A204.1 (cell line): ENCODE data around the gene TSHZ3.

Experiments used
- FAIRE-seq: peaks from 2 replicates; lab custom pipeline; 2012; peaks lifted over from hg19 to GRCh38; lab: Jason Lieb, UNC

TSHZ3 gene, protein sequence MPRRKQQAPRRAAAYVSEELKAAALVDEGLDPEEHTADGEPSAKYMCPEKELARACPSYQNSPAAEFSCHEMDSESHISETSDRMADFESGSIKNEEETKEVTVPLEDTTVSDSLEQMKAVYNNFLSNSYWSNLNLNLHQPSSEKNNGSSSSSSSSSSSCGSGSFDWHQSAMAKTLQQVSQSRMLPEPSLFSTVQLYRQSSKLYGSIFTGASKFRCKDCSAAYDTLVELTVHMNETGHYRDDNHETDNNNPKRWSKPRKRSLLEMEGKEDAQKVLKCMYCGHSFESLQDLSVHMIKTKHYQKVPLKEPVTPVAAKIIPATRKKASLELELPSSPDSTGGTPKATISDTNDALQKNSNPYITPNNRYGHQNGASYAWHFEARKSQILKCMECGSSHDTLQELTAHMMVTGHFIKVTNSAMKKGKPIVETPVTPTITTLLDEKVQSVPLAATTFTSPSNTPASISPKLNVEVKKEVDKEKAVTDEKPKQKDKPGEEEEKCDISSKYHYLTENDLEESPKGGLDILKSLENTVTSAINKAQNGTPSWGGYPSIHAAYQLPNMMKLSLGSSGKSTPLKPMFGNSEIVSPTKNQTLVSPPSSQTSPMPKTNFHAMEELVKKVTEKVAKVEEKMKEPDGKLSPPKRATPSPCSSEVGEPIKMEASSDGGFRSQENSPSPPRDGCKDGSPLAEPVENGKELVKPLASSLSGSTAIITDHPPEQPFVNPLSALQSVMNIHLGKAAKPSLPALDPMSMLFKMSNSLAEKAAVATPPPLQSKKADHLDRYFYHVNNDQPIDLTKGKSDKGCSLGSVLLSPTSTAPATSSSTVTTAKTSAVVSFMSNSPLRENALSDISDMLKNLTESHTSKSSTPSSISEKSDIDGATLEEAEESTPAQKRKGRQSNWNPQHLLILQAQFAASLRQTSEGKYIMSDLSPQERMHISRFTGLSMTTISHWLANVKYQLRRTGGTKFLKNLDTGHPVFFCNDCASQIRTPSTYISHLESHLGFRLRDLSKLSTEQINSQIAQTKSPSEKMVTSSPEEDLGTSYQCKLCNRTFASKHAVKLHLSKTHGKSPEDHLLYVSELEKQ

DNA sequence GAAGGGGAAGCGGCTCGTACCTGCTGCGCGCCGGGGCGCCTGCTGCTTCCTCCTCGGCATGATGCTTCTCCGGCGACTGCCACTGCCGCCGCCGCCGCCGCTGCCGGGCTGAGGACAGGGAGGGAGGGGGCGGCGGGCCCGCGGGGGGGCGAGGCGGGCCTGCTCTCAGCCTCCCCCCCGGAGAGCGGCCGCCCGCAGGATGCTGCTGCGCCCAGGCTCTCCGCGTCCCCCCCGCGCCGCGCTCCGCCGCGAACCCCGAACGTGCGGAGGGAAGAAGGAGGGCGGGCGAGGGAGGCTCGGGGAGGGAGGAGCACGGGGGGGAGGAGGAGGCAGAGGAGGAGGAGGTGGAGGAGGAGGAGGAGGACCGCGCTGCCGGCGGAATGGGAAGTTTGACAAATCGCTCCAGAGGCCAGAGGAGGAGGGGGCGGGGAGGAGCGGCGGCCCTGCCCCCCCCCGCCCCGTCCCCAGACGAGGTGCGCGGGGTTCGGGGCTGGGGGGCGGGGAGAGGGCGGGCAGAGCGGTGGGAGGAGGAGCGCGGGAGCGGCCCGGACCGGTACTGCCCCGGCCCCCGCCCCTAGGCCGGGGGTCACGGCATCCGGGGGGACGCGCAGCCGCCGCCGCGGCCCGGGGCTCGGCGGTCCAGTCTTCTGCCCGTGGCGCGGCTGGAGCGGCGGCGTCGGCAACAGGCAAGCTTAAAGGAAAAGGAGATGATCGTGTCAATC is at the start of gene TSHZ3:
Gene TSHZ3 (minus strand): TSS at position 277 of the 722 bp plus-strand sequence. CDS start 217 bp downstream, at position 60.
- no peak for FAIRE-seq

DNA sequence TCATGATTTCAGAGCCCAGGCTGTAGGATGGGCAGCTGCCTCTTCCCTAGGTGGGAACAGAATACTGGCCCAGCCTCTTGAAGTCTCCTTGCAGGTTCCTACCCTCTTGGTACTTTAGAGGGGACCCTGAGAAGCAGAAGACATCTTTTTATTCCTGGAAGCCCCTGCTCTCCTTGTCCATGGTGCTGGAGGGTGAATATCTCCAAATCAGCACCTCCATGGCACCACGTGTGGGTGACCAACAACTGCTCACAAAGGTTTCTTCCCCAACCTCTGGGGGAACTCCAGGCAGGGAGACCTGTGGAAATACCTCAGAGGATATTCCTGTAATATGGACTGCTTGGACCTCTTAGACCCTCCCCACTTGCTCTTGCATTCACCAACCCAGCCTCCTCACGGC is 48.1 kb upstream of the TSHZ3 start:
- FAIRE-seq, result no peak

DNA sequence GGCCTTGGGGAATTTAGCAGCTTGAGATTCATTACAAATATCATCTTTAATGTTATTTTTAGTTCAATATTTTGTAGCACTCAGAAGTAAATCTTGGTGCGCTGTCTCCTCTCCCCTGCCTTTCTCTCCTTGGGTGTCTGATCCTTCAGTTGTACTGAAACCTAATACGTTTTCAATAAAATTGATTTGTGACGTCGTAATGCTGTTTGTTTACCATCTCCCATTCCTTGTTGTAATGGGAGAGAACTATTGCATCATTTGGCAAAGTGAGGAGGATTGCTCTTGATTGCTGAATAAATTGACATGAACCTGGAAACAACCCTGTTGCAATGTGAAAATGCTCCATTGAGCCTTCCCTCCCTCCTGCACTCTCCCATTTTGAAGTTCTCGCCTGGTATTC is 43.2 kb upstream of the TSHZ3 start:
- no peak for FAIRE-seq

DNA sequence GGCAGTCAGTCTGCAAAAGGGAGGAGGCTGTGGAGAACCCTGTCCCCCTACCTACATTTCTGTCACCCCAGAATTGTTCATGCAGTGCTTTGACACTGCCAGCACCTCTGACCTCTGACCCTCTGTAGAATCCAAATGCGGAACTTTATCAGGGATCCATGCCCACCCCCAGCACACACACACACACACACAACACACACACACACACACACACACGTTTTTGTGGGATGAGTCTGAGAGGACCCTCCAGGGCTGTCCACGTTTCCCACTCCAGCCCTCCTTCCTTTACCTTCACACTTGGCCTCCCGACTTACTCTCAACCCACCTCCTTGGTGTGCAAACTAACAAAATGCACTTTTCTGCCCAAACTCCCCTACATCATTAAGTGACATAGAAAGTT is 42.3 kb upstream of the TSHZ3 start:
- FAIRE-seq, result no peak

DNA sequence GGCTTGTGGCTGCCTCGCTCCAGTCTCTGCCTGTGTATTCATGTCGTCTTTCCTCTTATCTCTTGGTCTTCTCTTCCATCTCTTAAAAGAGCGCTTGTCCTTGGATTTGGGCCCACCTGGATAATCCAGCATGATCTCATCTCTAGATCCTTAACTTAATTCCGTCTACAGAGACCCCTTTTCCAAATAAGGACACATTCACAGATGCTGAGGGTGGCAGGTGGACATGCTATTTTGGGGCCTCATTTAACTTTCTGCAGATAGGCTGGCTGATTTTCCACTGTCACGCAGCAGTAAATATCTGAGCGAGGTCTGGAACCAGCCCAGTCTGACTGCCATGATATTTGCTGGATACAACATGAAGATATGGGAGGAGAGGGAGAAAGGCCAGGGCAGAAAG is 41.5 kb upstream of the TSHZ3 start:
- FAIRE-seq, result no peak

DNA sequence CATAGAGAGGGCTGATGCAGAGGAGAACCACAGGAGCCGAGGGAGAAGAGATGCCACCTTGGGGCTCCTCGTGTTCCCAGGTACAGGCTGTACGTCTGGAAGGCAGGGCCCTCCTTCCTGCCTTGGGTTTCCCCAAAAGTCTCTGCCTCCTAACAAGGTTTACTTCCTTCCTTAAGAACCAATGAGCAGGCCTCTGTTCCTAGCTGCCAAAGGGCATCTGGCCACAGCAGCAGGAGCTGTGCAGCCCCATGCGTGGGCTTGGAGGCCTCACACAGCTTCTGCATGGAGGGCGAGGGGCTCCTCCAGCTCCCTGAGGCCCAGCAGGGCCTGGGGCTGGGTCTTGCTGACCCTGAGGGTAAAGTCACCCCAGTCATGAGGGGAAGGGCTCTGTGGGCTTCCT is 40.6 kb upstream of the TSHZ3 start:
- FAIRE-seq, result no peak

DNA sequence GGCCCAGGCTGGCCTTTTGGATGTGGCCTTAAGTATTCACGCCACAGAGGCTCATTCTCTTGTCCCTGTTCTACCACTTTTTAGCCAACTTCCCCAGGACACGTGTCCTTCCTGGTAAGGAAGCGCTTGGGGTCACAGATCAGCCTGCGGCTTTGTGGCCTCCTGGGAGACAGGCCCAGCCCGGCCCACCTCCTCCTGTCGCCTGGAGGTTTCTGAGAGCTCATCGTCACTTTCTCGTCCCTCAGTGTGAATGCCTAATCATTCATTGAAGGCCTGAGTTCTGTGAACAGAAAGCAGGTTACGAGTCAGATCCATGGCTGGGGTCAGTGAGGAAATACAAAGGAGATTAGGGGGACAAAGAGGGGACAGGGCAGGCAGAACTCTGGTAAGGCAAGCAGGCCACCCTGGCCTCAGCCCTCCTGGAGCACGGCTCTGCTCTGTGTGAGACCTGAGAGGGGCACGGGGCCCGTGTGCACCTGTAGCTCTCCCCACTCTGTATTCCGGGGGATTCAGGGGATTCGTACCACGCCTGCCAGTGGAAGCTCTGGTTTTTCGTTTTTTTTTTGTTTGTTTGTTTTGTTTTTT is 38.6 kb upstream of the TSHZ3 start:
- FAIRE-seq, result no peak

DNA sequence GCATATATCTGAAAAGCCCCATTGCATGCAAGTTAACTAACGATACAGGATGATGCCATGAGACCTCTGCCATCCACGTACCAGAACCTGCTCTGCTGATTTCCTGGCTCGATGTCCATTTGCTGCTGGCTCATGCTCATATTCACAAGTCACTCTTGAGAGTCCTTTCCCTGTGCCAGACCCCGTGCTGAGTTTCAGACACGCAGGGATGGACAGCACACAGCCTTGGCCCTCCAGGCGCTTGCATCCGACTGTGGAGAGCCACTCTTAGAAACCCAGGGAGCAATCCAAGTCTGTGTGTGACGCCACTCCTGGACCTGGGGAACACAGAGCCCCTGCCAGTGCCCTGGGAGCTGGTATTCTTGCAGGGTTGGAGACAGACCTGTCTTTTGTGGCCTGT is 37.6 kb upstream of the TSHZ3 start:
- no peak for FAIRE-seq

DNA sequence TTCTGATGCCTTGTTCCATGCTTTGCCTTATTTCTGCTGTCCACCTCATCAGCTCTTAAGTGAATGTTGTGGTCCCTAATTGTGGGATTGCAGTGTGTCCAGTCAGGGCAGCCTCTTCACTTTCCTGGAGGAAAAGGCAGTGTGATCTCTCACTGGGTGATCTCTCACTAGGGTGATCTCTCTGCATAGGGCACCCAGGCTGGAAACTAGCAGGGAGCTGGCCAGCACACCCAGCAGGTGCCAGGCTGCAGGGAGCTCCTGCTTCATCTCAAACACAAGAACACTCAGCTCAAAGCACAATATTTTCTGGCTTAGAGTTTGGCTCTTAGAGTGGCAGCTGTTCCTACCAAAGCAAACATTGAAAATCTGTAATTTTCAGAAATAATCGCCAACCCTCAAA is 36.5 kb upstream of the TSHZ3 start:
- no peak for FAIRE-seq

DNA sequence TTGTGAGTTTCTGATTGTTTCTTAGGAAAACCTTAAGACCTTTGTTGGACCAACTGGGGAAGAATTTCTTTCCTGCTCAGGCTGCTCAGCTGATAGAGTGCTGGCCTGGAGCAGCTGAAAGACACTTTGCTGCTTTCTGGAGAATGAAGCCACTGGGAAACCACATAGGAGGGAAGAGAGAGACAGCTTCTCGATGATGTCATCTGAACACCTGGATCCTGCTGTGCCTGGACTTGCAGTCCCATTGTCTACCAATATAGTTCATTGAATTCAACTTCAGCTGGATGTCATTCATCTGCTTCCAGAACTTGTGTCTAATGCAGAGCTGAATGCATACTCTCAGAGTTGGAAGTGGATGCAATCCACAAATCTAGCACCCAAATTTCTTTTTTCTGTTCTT is 34.3 kb upstream of the TSHZ3 start:
- FAIRE-seq, result no peak

DNA sequence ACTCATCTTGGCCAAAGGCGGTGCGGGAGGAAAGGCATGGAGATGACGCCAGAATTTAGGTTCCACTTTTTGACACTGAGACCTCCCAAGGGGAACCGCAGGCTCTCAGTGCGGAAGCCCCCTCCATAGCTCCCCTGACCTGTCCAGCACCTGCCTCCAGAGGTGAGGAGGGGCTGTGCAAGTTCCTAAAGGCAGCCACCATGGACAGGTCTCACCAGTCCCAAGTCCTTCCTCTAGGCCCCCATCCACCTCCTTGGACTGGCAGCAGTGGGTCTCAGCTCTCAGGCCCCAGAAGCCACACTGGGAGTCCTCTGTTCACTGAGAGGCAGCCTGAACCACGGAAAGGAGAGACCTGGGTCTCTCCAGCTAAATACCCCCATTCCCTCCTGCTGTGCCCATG is 31.6 kb upstream of the TSHZ3 start:
- no peak for FAIRE-seq

DNA sequence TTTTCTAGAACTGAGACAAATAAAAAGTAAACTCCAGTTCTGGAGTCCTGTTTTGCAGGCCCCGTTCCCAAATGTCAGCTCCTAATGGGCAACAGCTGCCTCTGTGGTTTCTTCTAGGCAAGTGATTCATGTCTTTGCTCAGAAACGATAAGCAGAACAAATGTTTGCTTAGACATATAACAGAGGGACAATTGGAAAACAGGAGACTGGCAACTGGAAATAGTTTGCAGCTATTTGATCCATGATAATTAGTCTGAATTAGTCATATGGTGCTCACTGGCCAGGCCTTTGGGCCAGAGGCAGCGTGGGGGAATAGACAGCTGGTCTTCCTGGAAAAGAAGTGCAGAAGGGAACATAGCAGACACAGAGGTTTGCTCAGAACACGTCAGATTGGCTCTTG is 29.2 kb upstream of the TSHZ3 start:
- FAIRE-seq, result no peak

DNA sequence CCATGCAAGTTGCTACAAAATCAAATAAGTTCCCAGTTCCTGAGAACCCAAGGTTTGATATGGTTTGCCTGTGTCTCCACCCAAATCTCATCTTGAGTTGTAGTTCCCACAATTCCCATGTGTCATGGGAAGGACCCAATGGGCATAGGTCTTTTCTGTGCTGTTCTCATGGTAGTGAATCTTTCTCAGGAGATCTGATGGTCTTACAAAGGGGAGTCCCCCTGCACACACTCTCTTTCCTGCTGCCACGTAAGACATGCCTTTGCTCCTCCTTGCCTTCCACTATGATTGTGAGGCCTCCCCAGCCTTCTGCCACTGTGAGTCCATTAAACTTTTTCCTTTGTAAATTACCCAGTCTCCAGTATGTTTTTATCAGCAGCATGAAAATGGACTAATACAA is 28.5 kb upstream of the TSHZ3 start:
- no peak for FAIRE-seq

DNA sequence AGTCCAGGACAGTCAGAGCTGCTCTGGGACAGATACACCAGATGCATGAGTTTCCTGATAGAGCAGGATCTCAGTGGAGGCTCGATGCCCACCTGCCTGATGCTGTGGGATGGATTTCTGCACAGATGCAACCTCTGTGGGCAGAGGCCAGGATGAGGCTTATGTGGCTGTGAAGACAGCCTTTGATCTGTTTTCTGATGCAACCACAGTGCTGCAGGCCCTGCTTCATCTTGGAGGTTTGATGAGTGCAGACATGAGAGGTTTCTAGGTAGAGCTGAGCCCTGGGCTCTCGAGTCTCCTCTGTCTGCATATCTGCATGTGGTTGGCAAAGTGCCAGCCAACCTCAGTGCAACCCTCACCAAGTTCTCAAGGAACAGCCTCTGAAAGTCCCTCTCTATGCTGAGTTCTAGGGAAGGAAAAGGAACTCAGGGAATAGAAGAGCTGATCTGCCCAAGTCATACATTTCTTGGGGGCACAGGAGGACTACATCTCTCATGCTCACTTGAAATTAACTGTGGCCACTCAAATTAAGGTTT is 23.1 kb upstream of the TSHZ3 start:
- FAIRE-seq, result no peak

DNA sequence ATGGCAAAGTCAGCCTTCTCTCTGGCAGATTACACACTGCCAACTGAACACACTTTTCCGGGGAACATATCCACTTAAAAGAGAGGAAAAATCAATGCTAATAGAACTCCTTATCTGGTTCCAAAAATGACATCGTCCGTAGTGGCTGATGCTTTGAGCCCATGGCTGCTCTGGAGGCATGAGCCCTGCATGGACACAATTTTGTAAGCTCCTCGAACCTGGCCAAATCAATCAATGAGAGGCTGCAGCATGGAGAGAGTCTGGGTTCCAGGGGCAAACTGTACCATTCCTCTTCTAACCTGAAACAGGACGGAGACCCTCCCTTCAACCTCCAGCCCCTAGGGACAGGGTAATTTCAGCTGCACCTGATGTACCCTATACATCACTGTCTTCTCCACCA is 21.0 kb upstream of the TSHZ3 start:
- FAIRE-seq, result no peak

DNA sequence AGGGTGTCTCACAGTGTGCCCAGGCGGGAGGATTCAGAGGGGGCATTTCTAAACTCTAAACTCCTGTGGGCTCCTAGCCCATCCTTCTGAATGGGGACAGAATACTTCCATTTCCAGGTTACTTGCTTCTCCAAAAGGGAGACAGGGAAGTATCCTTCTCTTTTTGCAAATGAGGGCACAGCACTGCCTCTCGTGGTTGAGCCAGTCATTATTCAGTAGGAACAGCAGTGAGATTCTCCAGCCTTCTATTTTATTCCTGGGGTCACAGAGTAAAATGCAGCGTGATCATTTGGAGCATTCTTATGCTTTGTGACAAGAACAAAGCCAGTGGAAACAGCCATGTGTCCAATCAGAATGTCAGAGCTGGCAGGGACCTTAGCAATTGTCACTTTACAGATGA is 15.7 kb upstream of the TSHZ3 start:
- FAIRE-seq, result no peak

DNA sequence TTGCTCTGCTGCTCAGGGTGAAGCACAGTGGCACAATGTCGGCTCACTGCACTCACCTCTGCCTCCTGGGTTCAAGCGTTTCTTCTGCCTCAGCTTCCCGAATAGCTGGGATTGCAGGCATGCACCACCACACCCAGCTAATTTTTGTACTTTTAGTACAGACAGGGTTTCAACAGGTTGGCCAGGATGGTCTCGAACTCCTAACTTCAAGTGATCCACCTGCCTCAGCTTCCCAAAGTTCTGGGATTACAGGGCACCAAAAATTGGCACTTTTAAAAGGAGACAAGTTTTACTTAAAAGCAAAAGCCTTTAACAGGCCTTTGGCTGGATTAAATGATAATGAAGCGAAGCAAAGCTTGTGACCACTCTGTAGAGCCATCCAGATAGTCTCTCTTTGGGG is 12.5 kb upstream of the TSHZ3 start:
- FAIRE-seq, result no peak

DNA sequence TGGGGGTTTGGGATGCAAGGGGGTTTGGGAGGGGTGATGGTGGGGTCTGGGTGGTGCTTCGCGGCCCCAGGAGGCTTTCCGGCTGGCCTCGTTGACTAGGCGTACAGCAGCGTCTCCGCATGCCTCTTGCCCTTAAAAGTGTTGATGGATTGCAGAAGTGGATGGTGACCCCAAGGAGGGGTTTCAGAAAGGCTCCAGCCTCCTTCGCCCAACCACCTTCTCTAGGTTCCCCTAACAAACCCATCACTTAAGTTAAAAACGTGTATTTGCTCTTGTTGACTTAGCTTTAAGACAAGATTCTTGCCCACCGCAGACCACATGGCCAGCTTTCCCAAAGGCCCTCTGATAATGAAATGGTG is 8.1 kb upstream of the TSHZ3 start:
- FAIRE-seq, result no peak

DNA sequence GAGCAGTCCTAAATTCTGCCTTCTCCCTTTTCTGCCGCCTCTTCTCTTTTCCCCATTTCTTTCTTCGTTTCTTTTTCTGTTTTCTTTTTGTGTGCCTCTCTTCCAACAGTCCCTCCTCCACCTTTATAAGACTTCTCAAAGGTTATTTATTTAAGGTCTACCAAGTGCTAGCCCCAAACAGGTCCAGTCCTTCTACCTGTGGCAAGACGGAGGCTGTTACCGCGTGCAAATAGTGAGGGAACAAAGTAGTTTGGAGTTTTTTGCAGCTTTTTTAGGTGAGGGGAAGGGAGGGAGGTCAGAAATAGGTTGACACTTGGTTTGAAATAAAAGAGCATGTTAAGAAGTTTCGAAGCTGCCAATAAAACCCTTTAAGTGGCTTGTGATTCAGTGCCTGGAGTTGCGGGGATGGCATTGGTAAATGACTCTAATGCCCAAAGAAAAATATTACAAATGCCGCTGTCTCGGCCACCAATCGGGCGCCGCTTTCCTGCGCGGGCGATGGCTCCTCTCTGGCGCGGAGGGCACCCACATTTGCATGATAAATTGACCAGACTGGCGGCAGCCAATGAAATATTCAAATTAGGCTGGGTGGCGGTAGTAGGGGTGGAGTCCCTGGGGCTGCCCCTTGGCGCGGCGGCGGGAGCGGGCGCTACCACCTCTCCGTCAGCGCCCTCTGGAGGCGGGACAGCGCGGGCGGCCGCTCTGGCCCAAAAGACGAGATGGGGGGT is 7.5 kb upstream of the TSHZ3 start:
- FAIRE-seq, result no peak

DNA sequence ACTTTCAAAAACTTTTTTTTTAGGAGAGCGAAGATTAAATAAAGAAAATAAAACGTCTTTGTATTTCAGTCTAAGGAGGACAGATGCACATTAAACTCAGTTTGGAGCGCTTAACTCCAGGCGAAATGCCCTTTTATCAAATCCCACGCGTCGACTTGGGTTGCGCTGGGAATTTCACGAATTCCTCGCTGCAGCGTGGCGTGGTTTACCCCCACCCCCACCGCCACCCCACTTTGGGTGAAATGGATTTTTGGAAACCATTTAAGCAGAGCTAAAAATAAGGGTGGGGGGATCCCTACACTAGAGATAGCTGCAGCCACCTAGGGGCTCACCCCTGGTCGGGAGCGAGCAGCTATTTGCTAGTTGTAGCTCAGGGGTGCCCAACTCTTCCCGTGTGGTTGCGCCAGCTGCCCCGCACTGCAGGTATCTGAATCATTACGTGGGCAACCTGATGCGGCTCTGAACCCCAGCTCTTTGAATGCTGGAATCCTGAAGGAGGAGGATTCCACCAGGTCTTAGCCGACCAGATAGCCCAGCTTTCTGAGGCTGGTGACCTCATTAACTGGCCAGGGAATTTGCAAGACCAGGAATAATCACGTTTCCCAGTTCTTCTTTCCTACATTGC is 6.5 kb upstream of the TSHZ3 start:
- no peak for FAIRE-seq
